SK-N-DZ (cell line): ENCODE data around the gene GALNT10.
A peak's percentile ranks its signal among the peaks of the same experiment; 100 is the strongest.

ENCODE experiments used
- DNase-seq: peaks from one replicate; pipeline ENCODE4 v3.0.0-alpha.2; 2015; ENCODE audit warnings: low spot score

The GALNT10 gene

GRCh38 chr5:154319736-154320135, 129.2 kb downstream of the GALNT10 start:
- no peak for DNase-seq

GRCh38 chr5:154320224-154321089, 129.9 kb downstream of the GALNT10 start:
- no peak for DNase-seq

GRCh38 chr5:154321546-154321945, 131.0 kb downstream of the GALNT10 start:
- DNase-seq = no peak

- DNase-seq = peak; percentile 23
Measured at GRCh38 chr5:154324033-154324432, 133.5 kb downstream of the GALNT10 start.

GRCh38 chr5:154325566-154325965, 135.0 kb downstream of the GALNT10 start:
- no peak for DNase-seq

- no peak for DNase-seq
Measured at GRCh38 chr5:154329062-154329461, 138.5 kb downstream of the GALNT10 start.

- no peak for DNase-seq
Measured at GRCh38 chr5:154329519-154330040, 139.0 kb downstream of the GALNT10 start.

GRCh38 chr5:154330097-154330667, 139.6 kb downstream of the GALNT10 start:
- DNase-seq = no peak

- DNase-seq = no peak
Measured at GRCh38 chr5:154331232-154331631, 140.7 kb downstream of the GALNT10 start.

GRCh38 chr5:154331924-154332323, 141.4 kb downstream of the GALNT10 start:
- DNase-seq = no peak

- DNase-seq = no peak
Measured at GRCh38 chr5:154332451-154332850, 141.9 kb downstream of the GALNT10 start.

GRCh38 chr5:154333016-154333415, 142.5 kb downstream of the GALNT10 start:
- DNase-seq = no peak

- DNase-seq = no peak
Measured at GRCh38 chr5:154334406-154335064, 144.0 kb downstream of the GALNT10 start.

GRCh38 chr5:154335065-154335448, 144.5 kb downstream of the GALNT10 start:
- DNase-seq = no peak

- no peak for DNase-seq
Measured at GRCh38 chr5:154341620-154342019, 151.1 kb downstream of the GALNT10 start.

GRCh38 chr5:154342211-154342610, 151.7 kb downstream of the GALNT10 start:
- DNase-seq = no peak

GRCh38 chr5:154342963-154343362, 152.4 kb downstream of the GALNT10 start:
- DNase-seq = no peak

GRCh38 chr5:154344461-154344860, 153.9 kb downstream of the GALNT10 start:
- DNase-seq = no peak

- no peak for DNase-seq
Measured at GRCh38 chr5:154345255-154345952, 154.9 kb downstream of the GALNT10 start.

GRCh38 chr5:154346427-154346826, 155.9 kb downstream of the GALNT10 start:
- DNase-seq = no peak

GRCh38 chr5:154349626-154350264, 159.2 kb downstream of the GALNT10 start:
- peak; percentile 29 for DNase-seq
